CD14-positive monocyte (primary cell): ENCODE measurements around the gene POP4. TPM values are rescaled to one million over a fixed set of nuclear protein-coding genes. Genes with fewer than 3 reads are reported as not detected.

Experiments used
- DNase-seq, 3 donors: peaks; one replicate each; pipeline ENCODE4 v3.0.0-alpha.2; 2011 to 2022
- H2AFZ ChIP-seq: 2 replicates; pipeline ENCODE4 v1.6.0; 2012; ENCODE audit warnings: mild to moderate bottlenecking, low read depth, low read length, inconsistent platforms; ENCODE audit not compliant: insufficient read depth, poor library complexity, severe bottlenecking
- H3K27ac ChIP-seq, 2 donors: 1 replicate in 1 of 2; 2 replicates in 1 of 2; pipeline ENCODE4 v1.5.1; 2012 to 2013; ENCODE audit warnings: low read length in 2 of 2, control low read depth in 1 of 2, inconsistent platforms in 1 of 2, low read depth in 1 of 2, mild to moderate bottlenecking in 1 of 2
- H3K27me3 ChIP-seq, 2 donors: one replicate each; pipeline versions ENCODE4 v1.6.0 to v1.6.1; 2011 to 2013; ENCODE audit warnings: low read length in 2 of 2; ENCODE audit not compliant: control insufficient read depth in 2 of 2, insufficient read depth in 2 of 2
- H3K36me3 ChIP-seq, 2 donors: replicated peaks in 1 of 2; 1 replicate in 1 of 2; 2 replicates in 1 of 2; pipeline versions ENCODE4 v1.5.1 to v1.6.1; 2012 to 2013; ENCODE audit warnings: low read length in 2 of 2, control low read depth in 1 of 2, inconsistent platforms in 1 of 2, mild to moderate bottlenecking in 1 of 2; ENCODE audit not compliant: insufficient read depth in 2 of 2, control insufficient read depth in 1 of 2
- H3K4me1 ChIP-seq, 2 donors: 1 replicate in 1 of 2; 2 replicates in 1 of 2; pipeline versions ENCODE4 v1.5.1 to v1.6.1; 2012 to 2013; ENCODE audit warnings: low read length in 2 of 2, control low read depth in 1 of 2, inconsistent platforms in 1 of 2, mild to moderate bottlenecking in 1 of 2, moderate library complexity in 1 of 2; ENCODE audit not compliant: insufficient read depth in 2 of 2, control insufficient read depth in 1 of 2
- H3K4me2 ChIP-seq: replicated peaks from 2 replicates; pipeline ENCODE3; 2012; ENCODE audit warnings: low read length, moderate library complexity, mild to moderate bottlenecking; ENCODE audit not compliant: poor library complexity, severe bottlenecking; ENCODE audit errors: extremely low read depth
- H3K4me3 ChIP-seq, 3 experiments: fragments of 200-600 bp in 1 of 3; sonication (generic) in 1 of 3; replicated peaks in 1 of 3; 1 replicate in 2 of 3; 2 replicates in 1 of 3; pipeline ENCODE4 v1.5.1; 2011 to 2013; ENCODE audit warnings: low read length in 3 of 3, mild to moderate bottlenecking in 3 of 3, control low read depth in 2 of 3, low read depth in 2 of 3, inconsistent platforms in 1 of 3, moderate library complexity in 1 of 3
- H3K79me2 ChIP-seq: 2 replicates; pipeline ENCODE4 v1.6.0; 2012; ENCODE audit warnings: mild to moderate bottlenecking, control low read depth, inconsistent platforms, low read length, moderate library complexity; ENCODE audit not compliant: insufficient read depth
- H3K9ac ChIP-seq: 2 replicates; pipeline ENCODE4 v1.6.0; 2017; ENCODE audit warnings: low read length, mild to moderate bottlenecking; ENCODE audit not compliant: insufficient read depth, poor library complexity, severe bottlenecking
- H3K9me3 ChIP-seq, 2 donors: replicated peaks in 1 of 2; 1 replicate in 1 of 2; 2 replicates in 1 of 2; pipeline versions ENCODE4 v1.5.1 to v1.6.1; 2012 to 2013; ENCODE audit warnings: low read length in 2 of 2, control low read depth in 1 of 2; ENCODE audit not compliant: control insufficient read depth in 1 of 2, insufficient read depth in 1 of 2
- H4K20me1 ChIP-seq: 2 replicates; pipeline ENCODE4 v1.6.0; 2012; ENCODE audit warnings: mild to moderate bottlenecking, low read length, control low read depth, moderate library complexity; ENCODE audit not compliant: insufficient read depth
- H3K27ac Mint-ChIP-seq, 7 donors: one replicate each; pipeline ENCODE4 v1.8.0; 2020; ENCODE audit warnings: mild to moderate bottlenecking in 7 of 7, mixed read lengths in 7 of 7, moderate library complexity in 6 of 7, inconsistent platforms in 2 of 7
- H3K27me3 Mint-ChIP-seq, 3 donors: one replicate each; pipeline ENCODE4 v1.8.0; 2021 to 2022; ENCODE audit warnings: low read depth in 3 of 3, mild to moderate bottlenecking in 3 of 3, mixed read lengths in 3 of 3, moderate library complexity in 3 of 3, inconsistent platforms in 1 of 3
- H3K36me3 Mint-ChIP-seq, 2 donors: one replicate each; pipeline ENCODE4 v1.8.0; 2020; ENCODE audit warnings: mixed read lengths in 2 of 2, inconsistent platforms in 1 of 2, mild to moderate bottlenecking in 1 of 2
- H3K4me1 Mint-ChIP-seq: one replicate; pipeline ENCODE4 v1.8.0; 2020; ENCODE audit warnings: mild to moderate bottlenecking, mixed read lengths
- H3K4me3 Mint-ChIP-seq, 2 donors: one replicate each; pipeline ENCODE4 v1.8.0; 2020; ENCODE audit warnings: mild to moderate bottlenecking in 2 of 2, mixed read lengths in 2 of 2, moderate library complexity in 1 of 2
- H3K9me3 Mint-ChIP-seq, 7 donors: one replicate each; pipeline ENCODE4 v1.8.0; 2020 to 2022; ENCODE audit warnings: mixed read lengths in 7 of 7, mild to moderate bottlenecking in 6 of 7, moderate library complexity in 6 of 7, inconsistent platforms in 2 of 7
- CTCF ChIP-seq: fragments of 200-600 bp; IDR thresholded peaks from one replicate; pipeline ENCODE4 v1.8.0; 2022; ENCODE audit warnings: antibody characterized with exemption, mild to moderate bottlenecking
- WGBS: methylation state at CpG from one replicate; pipeline ENCODE4 v1.1.5; 2013; ENCODE audit warnings: missing lambda C conversion rate; ENCODE audit not compliant: insufficient coverage; 5-methylcytosine and 5-hydroxymethylcytosine counted together
- intact Hi-C, 2 donors: fragments of 100-400 bp; cut with micrococcal nuclease; formaldehyde crosslinking; loops; one replicate each; pipeline versions ENCODE4 v1.15.0 to v1.15.1; 2023
- polyA plus RNA-seq, 3 donors: library from polyadenylated mRNA; depleted of rRNA in 1 of 3; unstranded in 2 of 3; stranded (reverse) in 1 of 3; fragments of 300-500 nt in 2 of 3; fragments of >200 nt in 1 of 3; fragmentation: Illumina TruSeq in 2 of 3; gene quantifications; 1 replicate in 2 of 3; 2 replicates in 1 of 3; pipeline ENCODE4 v1.2.3, GENCODE V29; 2012 to 2021

POP4 gene
- polyA plus RNA-seq, 3 donors = 49.9 to 162 (median 161) TPM

- H3K9ac ChIP-seq = no peak overlapping the region
- no peaks in the 10 kb centered on the region for H3K79me2 ChIP-seq
- Mint-ChIP-seq H3K9me3 (peaks cover 9 to 34% (median 18%) of the 10 kb centered on the region in 7 donors), H3K4me3 (no peak overlapping the region), H3K4me1 (no peaks in the 10 kb centered on the region), H3K27ac (no peak overlapping the region), H3K27me3 (peaks cover 2 to 11% (median 4%) of the 10 kb centered on the region in 3 donors), H3K36me3 (no peaks in the 10 kb centered on the region)
- intact Hi-C loops = no loop called here
- no peak overlapping the region for H3K4me3 ChIP-seq
- H3K27me3 ChIP-seq = no peaks in the 10 kb centered on the region
- WGBS = 87% methylated on average over 3 of the region's 4 CpGs
- H3K36me3 ChIP-seq = no peaks in the 10 kb centered on the region
- H3K27ac ChIP-seq = no peak overlapping the region
- TF ChIP-seq CTCF = no peak
- no peaks in the 10 kb centered on the region for H4K20me1 ChIP-seq
- H3K9me3 ChIP-seq = peaks cover 10 to 11% of the 10 kb centered on the region in 2 donors
- H3K4me1 ChIP-seq = no peaks in the 10 kb centered on the region
- DNase-seq = no peak
- H2AFZ ChIP-seq = no peak overlapping the region
- H3K4me2 ChIP-seq = no peak overlapping the region
Measured at GRCh38 chr19:29559743-29560142, 46.3 kb upstream of the POP4 start.

- Histone ChIP-seq H3K27me3 (no peaks in the 10 kb centered on the region), H3K4me3 (no peak overlapping the region), H3K4me1 (no peaks in the 10 kb centered on the region), H3K4me2 (no peak overlapping the region), H3K9ac (no peak overlapping the region), H2AFZ (no peak overlapping the region), H4K20me1 (no peaks in the 10 kb centered on the region), H3K36me3 (no peaks in the 10 kb centered on the region), H3K79me2 (no peaks in the 10 kb centered on the region), H3K27ac (no peak overlapping the region), H3K9me3 (peaks cover 10 to 11% of the 10 kb centered on the region in 2 donors)
- Mint-ChIP-seq H3K27ac (no peak overlapping the region), H3K9me3 (peaks cover 6 to 31% (median 15%) of the 10 kb centered on the region in 7 donors), H3K4me1 (no peaks in the 10 kb centered on the region), H3K36me3 (no peaks in the 10 kb centered on the region), H3K27me3 (peaks cover 2 to 11% (median 4%) of the 10 kb centered on the region in 3 donors), H3K4me3 (no peak overlapping the region)
- DNase-seq = no peak
- TF ChIP-seq CTCF = no peak
- 95% methylated on average over 5 of the region's 6 CpGs for WGBS
- intact Hi-C loops = no loop called here
Measured at GRCh38 chr19:29560313-29561075, 45.6 kb upstream of the POP4 start.
